ENCODE data around the gene ACAN.

ACAN gene

DNA sequence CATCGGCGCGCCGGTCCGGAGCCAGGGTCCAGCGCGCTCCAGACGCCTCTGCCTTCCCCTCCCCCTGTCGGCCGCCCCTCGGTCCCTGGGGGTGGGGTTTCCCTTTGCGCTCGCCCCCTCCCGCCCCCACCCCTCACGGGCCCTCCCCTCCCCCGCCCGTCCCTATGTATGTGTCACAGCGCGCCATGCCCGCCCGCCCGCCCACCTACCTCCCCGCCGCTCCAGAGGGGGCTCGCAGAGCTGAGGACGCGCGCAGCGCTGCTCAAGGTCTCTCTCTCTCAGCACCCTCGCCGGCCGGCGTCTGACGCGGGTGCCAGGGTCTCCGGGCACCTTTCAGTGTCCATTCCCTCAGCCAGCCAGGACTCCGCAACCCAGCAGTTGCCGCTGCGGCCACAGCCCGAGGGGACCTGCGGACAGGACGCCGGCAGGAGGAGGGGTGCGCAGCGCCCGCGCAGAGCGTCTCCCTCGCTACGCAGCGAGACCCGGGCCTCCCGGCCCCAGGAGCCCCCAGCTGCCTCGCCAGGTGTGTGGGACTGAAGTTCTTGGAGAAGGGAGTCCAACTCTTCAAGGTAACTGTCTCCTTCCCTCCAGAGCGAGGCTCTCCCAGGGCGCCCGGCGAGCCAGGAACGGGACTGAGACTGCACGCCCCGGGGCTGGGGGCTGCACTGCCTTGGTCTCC is at the start of gene ACAN:
ACAN (plus strand) TSS at position 196 of the 679 bp plus-strand sequence. CDS start 32,771 bp downstream, outside the sequence.
- no peak for DNase-seq (ENCODE audit: low read depth in 2 of 2)

DNA sequence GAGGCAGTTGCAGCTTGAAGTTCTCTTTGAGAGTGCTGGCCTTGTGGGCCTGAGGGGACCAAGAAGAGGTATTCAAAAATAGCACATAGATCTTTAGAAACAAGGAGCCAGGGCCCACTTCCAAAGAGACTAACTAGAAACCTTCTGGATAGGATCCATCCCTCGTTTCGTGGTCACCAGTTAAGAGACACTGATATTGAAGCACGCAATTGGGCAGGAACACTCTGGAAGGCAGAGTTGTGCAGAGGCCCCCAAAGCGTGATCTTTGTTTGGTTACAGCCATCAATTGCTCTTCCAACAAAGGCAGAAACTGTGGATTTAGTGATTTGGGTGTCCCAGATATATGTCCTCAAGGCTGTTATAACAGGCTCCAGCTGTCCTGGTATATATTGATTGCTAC is 46.7 kb upstream of the ACAN start:
- DNase-seq (ENCODE audit: low read depth in 2 of 2) = no peak

DNA sequence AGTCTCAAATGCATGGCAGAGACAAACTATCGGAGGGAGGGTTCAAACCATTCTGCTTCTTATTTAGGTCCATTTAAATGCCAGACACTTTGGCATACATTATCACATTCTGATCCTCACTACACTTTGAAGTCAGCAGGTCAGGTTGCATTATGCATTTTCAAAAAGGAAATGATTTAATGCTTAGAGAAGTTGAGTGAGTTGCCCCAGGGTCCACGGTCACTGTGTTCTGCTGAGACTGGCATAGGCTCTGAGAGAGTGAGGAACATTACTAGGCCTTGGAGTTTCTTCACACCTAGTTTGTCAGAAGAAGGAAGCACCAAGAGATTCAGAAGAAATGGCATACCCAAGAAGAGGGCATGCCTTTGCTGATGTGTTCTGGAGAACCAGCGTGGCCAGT is 46.3 kb upstream of the ACAN start:
- no peak for DNase-seq (ENCODE audit: low read depth in 2 of 2)

DNA sequence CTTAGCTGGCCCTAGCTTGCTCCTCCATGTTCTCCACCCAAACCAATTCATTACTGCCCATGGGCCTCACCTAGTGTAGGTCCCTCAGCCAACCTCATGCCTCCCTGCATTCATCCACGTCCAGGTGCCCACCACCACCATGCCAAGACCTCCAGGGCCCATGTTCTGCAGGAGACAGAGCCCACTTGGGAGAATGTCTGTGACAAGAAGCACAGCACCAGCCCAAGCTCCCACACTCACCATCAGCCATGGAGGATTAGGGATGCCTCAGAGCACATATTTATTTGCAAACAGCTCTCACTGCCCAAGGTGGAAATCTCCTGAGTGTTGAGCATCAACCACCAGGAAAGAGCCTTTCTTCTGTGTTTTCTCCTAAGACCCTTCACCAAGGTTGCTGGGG is 43.4 kb upstream of the ACAN start:
- DNase-seq (ENCODE audit: low read depth in 2 of 2) = no peak

DNA sequence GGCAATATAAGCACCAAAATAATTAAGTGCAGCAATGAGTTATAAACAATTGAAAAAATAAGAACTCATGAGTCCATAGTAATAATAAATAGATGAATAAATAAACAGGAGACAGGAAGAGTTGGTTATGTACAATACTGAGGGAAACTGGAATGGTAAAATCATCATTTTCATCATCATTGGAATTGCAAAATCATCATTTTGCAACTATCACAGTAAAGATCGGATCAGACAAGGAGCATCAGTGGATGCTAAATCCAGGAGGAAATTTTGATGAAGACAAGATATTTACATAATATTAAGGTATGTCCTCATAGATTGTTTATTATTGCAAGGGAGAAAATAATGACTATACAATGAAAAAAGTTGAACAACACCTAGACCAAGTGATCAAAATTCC is 38.8 kb upstream of the ACAN start:
- DNase-seq (ENCODE audit: low read depth in 2 of 2) = no peak

DNA sequence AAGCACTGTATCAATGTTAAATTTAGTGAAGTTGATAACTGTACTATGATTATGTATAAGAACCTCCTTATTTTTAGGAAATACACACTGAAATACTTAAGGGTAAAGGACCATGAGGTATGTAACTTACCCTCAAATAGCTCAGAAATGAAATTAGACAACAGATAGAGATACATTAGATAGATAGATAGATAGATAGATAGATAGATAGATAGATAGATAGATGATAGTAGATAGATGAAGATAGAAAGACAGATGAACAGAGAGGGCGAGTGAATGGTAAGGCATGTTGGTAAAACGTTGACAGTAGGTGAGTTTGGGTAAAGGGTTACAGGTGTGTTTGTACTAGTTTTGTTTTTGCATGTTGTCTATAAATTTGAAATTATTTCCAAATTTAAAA is 38.0 kb upstream of the ACAN start:
- DNase-seq (ENCODE audit: low read depth in 2 of 2) = no peak

DNA sequence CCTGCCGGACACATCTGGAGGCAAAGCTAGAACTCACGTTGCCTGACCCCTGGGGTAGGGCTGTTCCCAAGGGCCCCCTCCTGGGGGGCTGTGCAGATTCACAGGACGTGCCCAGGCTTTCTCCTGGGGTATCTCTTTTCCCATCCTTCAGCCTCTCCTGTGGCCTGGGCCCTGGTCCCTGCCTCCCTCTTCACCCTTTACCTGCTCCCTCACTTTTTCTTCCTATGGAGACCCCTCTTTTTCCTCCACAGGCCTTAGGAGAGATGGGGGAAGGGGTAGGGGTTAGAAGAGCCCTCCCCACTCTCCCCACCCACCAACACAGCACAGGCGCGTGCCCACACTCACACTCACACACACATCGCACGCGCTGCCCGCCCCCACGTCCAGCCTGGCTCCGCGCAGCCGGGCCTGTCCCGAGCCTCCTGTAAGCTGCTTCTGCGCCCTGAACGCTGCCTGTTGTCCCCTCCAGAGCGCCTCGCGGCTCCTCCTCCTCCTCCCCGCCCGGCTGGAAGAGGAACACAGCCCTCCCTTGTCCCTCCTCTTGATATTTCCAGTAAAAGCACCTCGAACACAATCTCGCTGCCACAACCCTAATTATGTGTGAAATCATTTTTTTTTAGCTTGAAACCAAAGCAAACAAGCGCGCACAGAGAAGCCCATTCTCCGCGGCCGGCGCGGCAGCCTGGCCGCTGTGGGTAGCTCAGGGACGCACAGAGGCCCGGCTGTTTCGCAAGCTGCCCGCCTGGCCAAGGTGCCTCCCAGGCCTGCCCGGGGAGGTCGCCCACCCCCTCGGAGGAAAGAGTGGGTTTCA is 33.9 kb upstream of the ACAN start:
- no peak for DNase-seq (ENCODE audit: low read depth in 2 of 2)

DNA sequence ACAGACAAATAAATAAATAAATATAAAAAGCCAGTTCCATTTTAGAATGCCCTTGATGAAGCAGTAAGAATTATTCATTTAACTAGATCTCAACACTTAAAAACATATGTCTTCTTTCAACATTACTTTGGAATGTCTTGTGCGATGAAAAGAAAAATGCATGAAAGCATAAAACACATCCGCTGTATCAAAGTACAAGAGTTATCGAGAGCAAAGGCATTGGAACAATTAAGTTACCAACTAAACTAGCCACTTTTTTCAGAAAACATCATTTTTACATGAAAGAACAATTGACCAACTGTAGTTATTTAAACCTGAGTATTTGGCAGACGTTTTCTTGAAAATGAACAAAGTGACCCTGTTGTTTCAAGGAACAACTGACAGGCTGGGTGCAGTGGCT is 27.5 kb upstream of the ACAN start:
- no peak for DNase-seq (ENCODE audit: low read depth in 2 of 2)

DNA sequence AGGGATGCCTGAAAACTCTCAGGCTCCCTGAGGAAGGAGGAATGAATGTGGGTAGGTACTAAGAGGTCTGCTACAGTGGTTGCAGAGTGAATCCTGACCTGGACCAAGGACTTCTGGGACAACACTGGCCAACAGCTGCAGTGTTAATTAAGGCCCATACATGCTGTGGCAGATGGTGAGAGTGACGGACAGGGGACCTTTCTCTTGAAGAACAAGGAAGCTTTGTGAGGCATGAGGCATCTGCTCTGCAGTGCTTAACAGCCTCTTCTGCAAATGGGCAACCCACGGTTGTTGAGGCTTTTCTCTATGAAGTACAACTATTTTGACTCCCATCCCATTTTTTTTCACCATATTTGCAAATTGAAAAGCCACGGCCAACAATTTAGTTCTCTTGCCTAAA is 26.6 kb upstream of the ACAN start:
- no peak for DNase-seq (ENCODE audit: low read depth in 2 of 2)

DNA sequence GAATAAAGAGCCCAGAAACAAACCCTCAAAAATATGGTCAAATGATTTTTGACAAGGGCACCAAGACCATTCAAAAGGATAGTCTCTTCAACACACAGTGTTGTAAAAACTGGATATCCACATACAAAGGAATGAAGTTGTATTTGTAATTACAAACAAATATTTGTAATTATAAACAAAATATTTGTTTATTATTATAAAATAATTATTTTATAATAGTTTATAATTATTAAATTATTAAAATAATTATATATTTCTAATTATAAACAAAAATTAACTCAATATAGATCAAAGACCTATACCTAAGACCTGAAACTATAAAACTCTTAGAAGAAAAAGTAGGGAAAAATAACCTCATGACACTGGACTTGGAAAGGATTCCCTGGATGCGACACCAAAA is 23.3 kb upstream of the ACAN start:
- no peak for DNase-seq (ENCODE audit: low read depth in 2 of 2)

DNA sequence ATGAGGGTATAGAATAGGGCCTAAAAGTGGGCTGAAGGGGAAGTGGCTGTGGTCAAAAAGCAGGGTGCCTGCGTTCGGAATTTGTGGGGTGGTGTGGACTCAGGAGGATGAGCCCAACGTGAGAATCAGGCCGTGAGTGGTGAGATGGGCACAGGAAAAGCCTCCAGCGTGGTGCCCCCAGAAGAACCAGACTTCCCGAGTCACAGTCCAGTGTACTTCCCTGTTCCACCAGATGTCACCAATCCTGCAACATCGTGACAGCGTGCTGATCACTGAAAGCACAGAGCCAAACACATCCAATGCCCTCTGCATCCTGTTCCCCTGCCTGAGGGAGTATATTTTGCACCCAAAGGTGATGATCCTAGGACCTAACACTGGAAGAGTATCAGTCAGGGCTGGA is 20.8 kb upstream of the ACAN start:
- DNase-seq (ENCODE audit: low read depth in 2 of 2) = no peak

DNA sequence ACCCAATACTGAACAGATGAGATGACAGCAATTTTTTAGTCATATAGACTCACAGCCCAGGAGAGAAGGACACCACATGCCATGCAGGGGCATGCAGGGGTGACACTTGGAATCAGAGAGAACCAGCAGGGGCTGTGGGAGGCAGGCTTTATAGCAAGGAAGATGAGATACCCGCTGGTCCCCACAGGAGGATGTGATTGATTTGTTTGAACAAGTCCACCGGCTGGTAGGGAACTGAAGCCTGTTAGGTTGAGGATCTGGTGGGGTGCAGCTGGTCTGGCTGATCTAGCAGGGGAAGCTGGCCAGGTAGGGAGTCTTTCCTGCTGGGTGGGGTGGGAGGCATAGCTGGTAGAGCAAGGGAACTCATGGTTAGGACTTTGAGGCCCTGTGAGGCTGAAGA is 18.0 kb upstream of the ACAN start:
- DNase-seq (ENCODE audit: low read depth in 2 of 2) = no peak

DNA sequence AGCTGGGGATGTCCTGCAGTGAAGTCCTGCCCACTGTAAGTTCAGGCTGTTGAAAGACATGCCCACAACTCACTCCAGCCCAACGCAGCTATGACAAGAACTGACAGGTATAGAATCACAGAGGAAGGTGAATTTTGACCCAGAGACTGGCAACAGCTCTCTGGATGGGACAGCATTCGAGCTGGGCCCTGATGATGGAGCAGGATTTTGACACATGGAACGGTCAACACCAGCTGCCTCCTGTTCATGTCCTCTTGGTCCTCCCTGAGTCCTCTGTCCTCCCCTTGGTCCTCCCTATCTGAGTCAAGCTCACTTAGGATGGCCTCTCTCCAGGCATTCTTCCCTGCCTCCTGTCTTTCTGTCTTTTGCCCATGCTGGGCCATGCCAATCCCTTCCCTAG is 15.2 kb upstream of the ACAN start:
- no peak for DNase-seq (ENCODE audit: low read depth in 2 of 2)

DNA sequence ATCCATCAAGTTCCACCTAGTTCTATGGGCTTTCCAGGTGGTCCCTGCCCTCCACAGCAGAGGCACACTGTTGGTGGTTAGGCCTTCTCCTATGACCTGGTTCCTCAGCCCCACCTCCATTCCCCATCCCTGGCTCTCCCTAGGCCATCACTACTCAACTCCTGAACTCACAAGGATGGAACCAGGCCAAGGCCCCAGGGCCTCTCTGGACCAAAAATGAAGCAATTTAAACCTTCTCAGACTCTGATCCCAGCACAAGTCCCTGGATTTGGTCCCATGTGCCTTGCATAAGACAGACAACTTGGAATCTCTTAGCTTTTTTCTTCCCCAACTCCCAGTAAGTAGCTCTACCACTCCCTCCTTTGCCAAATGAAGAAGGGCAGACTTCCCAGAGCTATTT is 14.4 kb upstream of the ACAN start:
- DNase-seq (ENCODE audit: low read depth in 2 of 2) = no peak

DNA sequence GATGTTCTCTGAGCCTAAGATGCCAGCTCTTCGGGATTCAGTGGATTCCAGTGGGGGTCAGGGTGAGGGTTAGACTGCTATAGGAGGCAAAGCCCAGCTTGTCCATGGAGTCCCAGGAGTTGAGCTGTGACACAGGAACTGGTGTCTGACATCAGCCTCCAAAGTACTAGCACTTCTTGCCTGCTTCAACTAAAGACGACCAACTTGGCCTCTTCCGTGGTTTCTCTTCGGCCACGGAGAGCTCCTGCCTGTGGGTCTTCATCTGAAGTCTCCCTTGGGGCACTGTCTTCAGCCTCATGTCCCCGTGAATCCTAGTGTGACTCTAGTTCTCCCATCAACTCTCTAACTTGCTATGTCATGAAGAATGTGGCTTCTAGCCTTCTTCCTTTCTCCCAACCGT is 12.8 kb upstream of the ACAN start:
- DNase-seq (ENCODE audit: low read depth in 2 of 2) = no peak

DNA sequence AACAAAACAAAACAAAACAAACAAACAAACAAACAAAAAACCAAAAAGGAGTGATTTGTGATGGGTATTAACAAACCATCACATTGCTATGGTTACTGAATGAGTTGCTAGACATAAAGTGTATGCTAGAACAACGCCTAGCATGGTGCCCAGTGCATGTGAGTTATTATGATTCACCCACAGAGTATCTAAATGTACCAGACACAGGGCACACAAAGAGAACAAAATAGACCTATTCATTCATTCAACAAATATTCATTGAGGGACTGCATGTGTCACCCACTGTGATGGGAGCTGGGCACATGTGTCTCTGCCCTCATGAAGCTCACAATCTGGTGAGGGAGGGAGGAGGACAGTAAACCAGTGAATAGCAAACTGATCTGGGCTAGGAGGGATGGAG is 11.6 kb upstream of the ACAN start:
- DNase-seq (ENCODE audit: low read depth in 2 of 2) = no peak

DNA sequence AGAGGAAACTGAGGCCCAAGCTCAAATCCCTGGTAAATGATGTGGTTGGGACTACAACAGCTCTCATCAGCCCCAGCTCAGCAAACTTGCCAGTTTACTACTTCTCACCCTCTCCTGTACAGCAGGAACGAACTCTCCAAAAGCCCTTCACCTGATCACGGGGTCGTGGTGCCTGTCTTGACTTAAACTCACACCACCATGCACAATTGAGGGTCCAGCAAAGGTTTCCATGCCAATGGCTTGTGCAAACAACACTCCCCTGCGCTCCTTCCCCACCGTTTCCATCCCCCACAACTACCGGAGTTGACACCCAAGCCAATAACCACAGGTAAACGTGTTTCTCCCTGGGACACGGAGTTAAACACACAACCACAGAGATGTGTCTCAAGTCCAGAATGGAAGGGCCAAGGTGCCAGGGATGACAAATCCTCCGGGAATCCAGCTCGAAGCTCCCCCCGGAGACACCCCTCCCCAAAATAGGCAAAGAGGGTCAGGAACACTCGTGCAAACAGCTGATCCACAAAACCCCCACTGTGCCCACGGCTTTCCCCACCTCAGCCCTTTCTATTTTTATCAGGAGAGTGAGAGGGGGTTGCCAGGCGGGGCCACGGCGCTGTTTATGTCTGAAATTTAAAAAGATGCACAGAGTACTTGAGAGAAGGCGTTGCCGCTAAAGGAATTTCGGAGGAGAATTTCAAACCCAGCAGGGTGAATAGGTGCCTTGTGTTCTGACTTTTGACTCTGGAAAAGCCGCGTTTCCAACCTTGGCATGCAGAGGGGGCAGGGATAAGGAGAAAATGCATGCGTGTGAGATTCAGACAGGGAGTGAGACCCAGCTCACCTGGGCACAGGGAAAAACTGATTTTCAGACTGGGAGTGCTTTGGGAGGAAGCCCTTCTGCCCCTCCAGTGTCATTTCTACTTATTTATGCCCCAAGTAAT is 10.6 kb upstream of the ACAN start:
- no peak for DNase-seq (ENCODE audit: low read depth in 2 of 2)

DNA sequence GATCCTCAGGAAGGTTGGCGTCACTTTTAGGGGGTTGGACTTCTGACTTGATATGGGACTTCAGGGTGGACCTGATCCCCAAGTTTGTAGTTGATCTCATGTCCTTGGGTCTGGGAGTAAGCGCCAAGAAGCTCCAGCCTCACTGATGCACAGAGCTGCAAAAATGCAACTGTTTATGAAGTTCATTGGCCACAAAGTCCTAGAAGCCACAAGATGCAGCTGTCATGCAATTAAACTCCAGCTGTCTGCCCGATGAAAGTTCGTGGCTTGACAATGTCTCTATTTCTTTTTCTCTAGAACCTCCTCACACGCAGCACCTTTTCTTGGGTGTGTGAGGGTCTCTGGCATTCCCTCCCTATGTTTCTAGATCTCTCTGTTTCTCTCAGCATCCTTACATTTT is 9.2 kb upstream of the ACAN start:
- no peak for DNase-seq (ENCODE audit: low read depth in 2 of 2)

DNA sequence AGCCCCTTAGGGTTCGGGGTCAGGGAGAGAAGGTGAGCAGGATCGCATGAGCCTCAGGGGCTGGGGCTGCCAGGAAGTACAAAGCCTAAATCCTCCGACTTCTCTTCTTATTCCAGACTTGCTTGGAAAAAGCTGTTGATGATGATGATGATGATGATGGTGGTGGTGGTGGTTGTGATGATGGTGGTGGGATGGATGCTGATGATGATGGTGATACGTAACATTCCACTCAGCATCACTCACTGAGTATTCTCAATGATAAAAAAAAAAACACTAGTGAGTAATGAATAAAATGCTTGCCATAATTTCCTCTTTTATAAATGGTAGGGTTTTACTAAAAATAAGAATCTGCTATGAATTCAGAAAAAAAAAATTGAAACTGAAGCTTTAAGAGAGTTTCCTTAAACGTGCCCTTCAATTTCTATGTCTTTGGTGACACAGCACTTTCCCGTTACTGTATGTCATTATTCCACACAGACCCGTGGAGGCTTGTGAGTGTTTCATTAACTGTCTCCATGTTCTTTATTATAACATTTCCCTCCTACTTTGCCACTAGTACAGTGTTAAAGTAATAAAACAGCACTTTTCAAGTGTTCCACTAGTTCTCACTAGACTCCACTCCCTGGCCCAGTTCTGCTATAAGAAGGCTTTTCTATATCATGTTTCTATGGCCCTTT is 5.4 kb upstream of the ACAN start:
- no peak for DNase-seq (ENCODE audit: low read depth in 2 of 2)

DNA sequence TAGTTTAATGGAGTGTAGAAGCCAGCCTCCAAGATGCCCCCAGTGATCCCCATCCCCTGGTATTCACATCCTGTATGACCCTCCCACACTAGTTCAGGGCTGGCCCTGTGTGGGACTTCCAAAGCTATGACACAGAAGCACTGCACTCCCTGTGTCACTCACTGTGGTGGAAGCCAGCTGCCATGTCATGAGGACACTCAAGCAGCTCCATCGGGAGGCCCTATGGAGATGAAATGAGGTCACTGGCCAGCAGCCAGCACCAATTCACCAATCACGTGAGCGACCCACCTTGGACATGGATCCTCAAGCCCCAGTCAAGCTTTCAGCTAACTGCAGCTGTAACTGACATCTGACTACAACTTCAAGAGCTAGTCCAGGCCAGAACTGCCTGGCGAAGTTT is 3.9 kb upstream of the ACAN start:
- no peak for DNase-seq (ENCODE audit: low read depth in 2 of 2)

DNA sequence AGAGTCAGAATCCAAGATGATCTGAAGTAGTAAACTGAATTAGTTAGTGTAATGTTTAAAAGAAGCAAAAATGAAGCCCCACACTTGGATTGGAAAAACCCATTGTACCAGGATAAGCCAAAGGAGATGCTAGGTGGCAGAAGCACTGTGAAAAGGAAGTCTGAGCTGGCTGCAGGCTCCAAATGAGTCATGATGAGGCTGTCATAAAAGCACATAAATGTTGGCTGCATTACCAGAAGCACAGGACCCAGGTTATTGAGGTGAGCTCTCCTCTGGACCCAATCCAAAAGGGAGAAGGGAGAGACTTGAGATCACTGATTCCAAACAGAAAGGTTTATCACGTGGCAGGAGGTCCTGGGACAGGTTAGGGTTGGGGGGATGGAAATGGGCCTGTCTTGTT is 3.2 kb upstream of the ACAN start:
- no peak for DNase-seq (ENCODE audit: low read depth in 2 of 2)

DNA sequence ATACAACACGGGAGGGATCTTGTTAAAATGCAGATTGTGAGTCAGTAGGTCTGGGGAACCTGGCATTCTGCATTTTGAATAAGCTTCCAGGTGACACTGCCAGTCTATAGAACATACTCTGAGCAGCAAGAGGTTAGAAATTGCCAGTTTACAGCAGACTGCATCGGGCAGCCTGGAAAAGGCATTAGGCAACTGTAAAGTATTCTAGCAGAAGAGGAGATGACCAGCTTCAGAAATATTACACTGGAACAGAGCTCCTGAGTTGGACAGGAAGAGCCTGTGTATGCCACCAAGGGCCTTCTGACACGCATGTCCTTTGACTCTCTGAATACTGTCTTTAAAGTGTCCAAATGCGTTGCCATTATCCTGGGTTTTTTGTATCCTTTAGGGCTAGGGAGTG is 2.5 kb upstream of the ACAN start:
- no peak for DNase-seq (ENCODE audit: low read depth in 2 of 2)
